Neuron (in vitro differentiated cells): ENCODE data around the gene HIVEP1.

ENCODE experiments used
- H2AFZ ChIP-seq: one replicate; pipeline ENCODE4 v1.6.1; 2013; ENCODE audit warnings: low read depth, mild to moderate bottlenecking, inconsistent platforms, low read length, moderate library complexity
- H3K27me3 ChIP-seq: one replicate; pipeline ENCODE4 v1.6.1; 2013; ENCODE audit warnings: low read length; ENCODE audit not compliant: insufficient read depth
- H3K36me3 ChIP-seq: one replicate; pipeline ENCODE4 v1.6.1; 2013; ENCODE audit warnings: low read length; ENCODE audit not compliant: insufficient read depth
- H3K4me1 ChIP-seq: one replicate; pipeline ENCODE4 v1.6.1; 2013; ENCODE audit warnings: low read length; ENCODE audit not compliant: insufficient read depth
- H3K4me3 ChIP-seq: 2 replicates; pipeline ENCODE4 v1.5.1; 2013; ENCODE audit warnings: mild to moderate bottlenecking, low read length, moderate library complexity
- H3K9me3 ChIP-seq: one replicate; pipeline ENCODE4 v1.6.1; 2013; ENCODE audit warnings: low read length

The HIVEP1 gene

GRCh38 chr6:12075067-12075563 lies 63.0 kb downstream of the HIVEP1 start:
- H3K9me3 ChIP-seq, result no peaks in the 10 kb centered on the region
- H3K36me3 ChIP-seq, result no peaks in the 10 kb centered on the region
- H3K27me3 ChIP-seq, result no peaks in the 10 kb centered on the region
- no peaks in the 10 kb centered on the region for H3K4me1 ChIP-seq
- H3K4me3 ChIP-seq, result no peak overlapping the region
- no peak overlapping the region for H2AFZ ChIP-seq

- Histone ChIP-seq H2AFZ (no peak overlapping the region), H3K36me3 (no peaks in the 10 kb centered on the region), H3K27me3 (no peaks in the 10 kb centered on the region), H3K4me1 (no peaks in the 10 kb centered on the region), H3K9me3 (no peaks in the 10 kb centered on the region), H3K4me3 (no peak overlapping the region)
These were observed 65.1 kb downstream of the HIVEP1 start for GRCh38 chr6:12077021-12077710.

GRCh38 chr6:12078014-12078413 lies 65.9 kb downstream of the HIVEP1 start:
- no peak overlapping the region for H2AFZ ChIP-seq
- H3K4me1 ChIP-seq, result no peaks in the 10 kb centered on the region
- H3K4me3 ChIP-seq, result no peak overlapping the region
- H3K27me3 ChIP-seq, result no peaks in the 10 kb centered on the region
- H3K36me3 ChIP-seq, result no peaks in the 10 kb centered on the region
- no peaks in the 10 kb centered on the region for H3K9me3 ChIP-seq

GRCh38 chr6:12081771-12082170 lies 69.7 kb downstream of the HIVEP1 start:
- Histone ChIP-seq H3K9me3 (no peaks in the 10 kb centered on the region), H3K4me3 (no peak overlapping the region), H2AFZ (no peak overlapping the region), H3K36me3 (no peaks in the 10 kb centered on the region), H3K27me3 (no peaks in the 10 kb centered on the region), H3K4me1 (peaks cover 22% of the 10 kb centered on the region)

- no peak overlapping the region for H3K4me3 ChIP-seq
These were observed 70.3 kb downstream of the HIVEP1 start for GRCh38 chr6:12082368-12082767.

GRCh38 chr6:12083302-12083701 lies 71.2 kb downstream of the HIVEP1 start:
- H2AFZ ChIP-seq, result no peak overlapping the region
- no peaks in the 10 kb centered on the region for H3K36me3 ChIP-seq
- H3K27me3 ChIP-seq, result no peaks in the 10 kb centered on the region
- H3K4me1 ChIP-seq, result peaks cover 22% of the 10 kb centered on the region
- no peaks in the 10 kb centered on the region for H3K9me3 ChIP-seq
- no peak overlapping the region for H3K4me3 ChIP-seq

More at GRCh38 chr6:12082368-12082767, 70.3 kb downstream of the HIVEP1 start:
- H3K27me3 ChIP-seq, result no peaks in the 10 kb centered on the region
- peaks cover 22% of the 10 kb centered on the region for H3K4me1 ChIP-seq
- no peaks in the 10 kb centered on the region for H3K9me3 ChIP-seq
- no peaks in the 10 kb centered on the region for H3K36me3 ChIP-seq
- H2AFZ ChIP-seq, result no peak overlapping the region

- H2AFZ ChIP-seq, result no peak overlapping the region
- no peaks in the 10 kb centered on the region for H3K9me3 ChIP-seq
- peaks cover 22% of the 10 kb centered on the region for H3K4me1 ChIP-seq
- H3K36me3 ChIP-seq, result no peaks in the 10 kb centered on the region
- no peak overlapping the region for H3K4me3 ChIP-seq
- no peaks in the 10 kb centered on the region for H3K27me3 ChIP-seq
These were observed 71.7 kb downstream of the HIVEP1 start for GRCh38 chr6:12083763-12084162.

GRCh38 chr6:12084681-12085080 lies 72.6 kb downstream of the HIVEP1 start:
- H2AFZ ChIP-seq, result no peak overlapping the region
- H3K9me3 ChIP-seq, result no peaks in the 10 kb centered on the region
- H3K27me3 ChIP-seq, result no peaks in the 10 kb centered on the region
- H3K4me1 ChIP-seq, result peaks cover 22% of the 10 kb centered on the region
- H3K36me3 ChIP-seq, result no peaks in the 10 kb centered on the region
- no peak overlapping the region for H3K4me3 ChIP-seq

GRCh38 chr6:12088531-12088930 lies 76.4 kb downstream of the HIVEP1 start:
- Histone ChIP-seq H3K36me3 (no peaks in the 10 kb centered on the region), H3K27me3 (no peaks in the 10 kb centered on the region), H3K9me3 (peaks cover 3% of the 10 kb centered on the region), H3K4me3 (no peak overlapping the region), H2AFZ (no peak overlapping the region), H3K4me1 (peaks cover 21% of the 10 kb centered on the region)

- peaks cover 2% of the 10 kb centered on the region for H3K4me1 ChIP-seq
- peaks cover 3% of the 10 kb centered on the region for H3K9me3 ChIP-seq
- no peaks in the 10 kb centered on the region for H3K27me3 ChIP-seq
- H2AFZ ChIP-seq, result no peak overlapping the region
- no peaks in the 10 kb centered on the region for H3K36me3 ChIP-seq
- H3K4me3 ChIP-seq, result no peak overlapping the region
These were observed 78.6 kb downstream of the HIVEP1 start for GRCh38 chr6:12090714-12091113.

- H2AFZ ChIP-seq, result no peak overlapping the region
- no peak overlapping the region for H3K4me3 ChIP-seq
- H3K9me3 ChIP-seq, result peaks cover 3% of the 10 kb centered on the region
- H3K27me3 ChIP-seq, result no peaks in the 10 kb centered on the region
- peaks cover 2% of the 10 kb centered on the region for H3K4me1 ChIP-seq
- H3K36me3 ChIP-seq, result no peaks in the 10 kb centered on the region
These were observed 80.7 kb downstream of the HIVEP1 start for GRCh38 chr6:12092762-12093161.

- peaks cover 2% of the 10 kb centered on the region for H3K4me1 ChIP-seq
- H3K36me3 ChIP-seq, result no peaks in the 10 kb centered on the region
- H2AFZ ChIP-seq, result no peak overlapping the region
- no peaks in the 10 kb centered on the region for H3K27me3 ChIP-seq
- H3K4me3 ChIP-seq, result no peak overlapping the region
- H3K9me3 ChIP-seq, result peaks cover 3% of the 10 kb centered on the region
These were observed 82.6 kb downstream of the HIVEP1 start for GRCh38 chr6:12094689-12095088.

- Histone ChIP-seq H3K27me3 (no peaks in the 10 kb centered on the region), H3K4me3 (no peak overlapping the region), H2AFZ (no peak overlapping the region), H3K9me3 (peaks cover 3% of the 10 kb centered on the region), H3K36me3 (no peaks in the 10 kb centered on the region), H3K4me1 (no peaks in the 10 kb centered on the region)
These were observed 84.2 kb downstream of the HIVEP1 start for GRCh38 chr6:12096342-12096741.

GRCh38 chr6:12097791-12098190 lies 85.7 kb downstream of the HIVEP1 start:
- Histone ChIP-seq H3K4me3 (no peak overlapping the region), H3K27me3 (no peaks in the 10 kb centered on the region), H3K36me3 (no peaks in the 10 kb centered on the region), H2AFZ (no peak overlapping the region), H3K9me3 (peaks cover under 1% of the 10 kb centered on the region), H3K4me1 (no peaks in the 10 kb centered on the region)
